ENCODE results near the gene NTSR2. TPM values are rescaled to one million over a fixed set of nuclear protein-coding genes. Genes with fewer than 3 reads are reported as not detected.

NTSR2 gene
- total and polyA plus RNA-seq, 10 of the 15 experiments (the other 5 are each of a cell fraction or from before 2014, with no cell fraction given), result not detected

DNA sequence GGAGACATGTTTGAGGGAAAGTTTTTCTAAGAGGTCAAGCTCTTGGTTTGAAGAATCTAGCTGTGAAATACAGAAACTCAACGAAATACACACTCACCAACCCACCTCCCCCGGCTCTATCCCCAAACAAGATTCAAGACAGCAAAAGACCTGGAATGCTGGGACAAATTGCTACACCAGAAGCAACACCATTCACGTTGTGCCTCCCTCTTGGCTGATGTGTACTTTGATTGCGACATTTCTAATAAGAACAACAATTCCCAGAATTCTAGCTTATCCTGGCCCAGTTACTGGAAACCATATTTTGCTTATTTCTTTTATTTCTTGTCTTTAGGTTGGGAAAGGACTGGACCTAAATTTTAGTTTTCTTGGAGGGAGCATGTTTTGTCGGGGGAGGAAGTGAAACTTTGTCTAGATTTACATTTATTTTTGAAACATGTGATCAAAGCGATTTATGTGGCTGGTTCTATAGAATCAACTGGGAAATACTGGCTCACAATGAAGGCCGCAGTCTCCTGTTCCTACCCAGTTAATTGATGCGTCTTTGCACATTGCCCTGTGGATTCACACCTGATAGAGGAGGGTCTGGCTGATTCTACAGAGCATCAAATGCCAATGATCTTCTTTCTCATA, 46.8 kb upstream of the NTSR2 start:
- no TSS peak for BruUV-seq (replicated peaks)
- no peaks in the 10 kb centered on the region for H3K79me2 ChIP-seq (ENCODE audit: control insufficient read depth, insufficient read depth, low read length)
- DNase-seq (ENCODE audit: low read depth, low spot score), result no peak
- SMC1A ChIA-PET (ENCODE audit: uncharacterized antibody, unreplicated experiment), result no interaction called here
- no peak overlapping the region for H3K9ac ChIP-seq (ENCODE audit: control insufficient read depth, insufficient read depth, low read length)
- H3K27me3 ChIP-seq (replicated peaks in 1 of 2; ENCODE audit: control insufficient read depth in 2 of 2, insufficient read depth in 2 of 2, low read length in 1 of 2), result peaks cover 2 to 5% of the 10 kb centered on the region in 2 experiments; a peak in 2 of 4 replicates
- POLR2A ChIA-PET, result no interaction called here
- no peaks in the 10 kb centered on the region for H4K20me1 ChIP-seq (ENCODE audit: control insufficient read depth, insufficient read depth)
- no peak overlapping the region for H3K27ac ChIP-seq (ENCODE audit: control insufficient read depth, insufficient read depth)
- H3K4me2 ChIP-seq (ENCODE audit: control insufficient read depth, insufficient read depth), result no peak overlapping the region
- peak; percentile 33; the same call in 2 of the 3 replicates for ATAC-seq
- in situ Hi-C loops (cut with MboI), result no loop called here
- H3K4me1 ChIP-seq (ENCODE audit: control insufficient read depth, insufficient read depth, low read length), result no peaks in the 10 kb centered on the region
- no peaks in the 10 kb centered on the region for H3K36me3 ChIP-seq (ENCODE audit: control insufficient read depth in 2 of 2, insufficient read depth in 2 of 2, low read length in 1 of 2)
- CTCF ChIA-PET, result interaction anchor here (1.5 kb wide), 1 partner anchor 28 kb away, joined by 3 read pairs; no protein-coding TSS in a partner anchor
- TF ChIP-seq SPI1 (IDR thresholded peaks at IDR 0.05; ENCODE audit: borderline replicate concordance, insufficient read depth, low read depth, low read length), result peak; percentile 86
- no peak for TF ChIP-seq SREBF2 (IDR thresholded peaks at IDR 0.05; ENCODE audit: low read length)
- RAD21 ChIA-PET (ENCODE audit: unreplicated experiment), result no interaction called here
- 31% methylated on average over 8 of the region's 8 CpGs for WGBS (ENCODE audit: insufficient coverage, insufficient replicate concordance, low lambda C conversion rate, missing lambda C conversion rate)
- H2AFZ ChIP-seq (ENCODE audit: control insufficient read depth, low read depth, low read length), result no peak overlapping the region
- H3K4me3 ChIP-seq, result no peak overlapping the region
- H3K9me3 ChIP-seq (replicated peaks; ENCODE audit: control insufficient read depth, insufficient read depth, low read length), result no peaks in the 10 kb centered on the region
- FAIRE-seq, result peak; percentile 70
- intact Hi-C loops (cut with micrococcal nuclease; ENCODE audit: unreplicated experiment), result no loop called here

GRCh38 chr2:11715987-11716652, 46.1 kb upstream of the NTSR2 start:
- CTCF ChIA-PET, result interaction anchor here (1.2 to 1.4 kb wide), 2 partner anchors 23 to 69 kb away, joined by 3 to 5 read pairs; no protein-coding TSS in a partner anchor

More at GRCh38 chr2:11715987-11716652, 46.1 kb upstream of the NTSR2 start:
- Histone ChIP-seq H3K9me3 (replicated peaks; ENCODE audit: control insufficient read depth, insufficient read depth, low read length) (no peaks in the 10 kb centered on the region), H3K27ac (ENCODE audit: control insufficient read depth, insufficient read depth) (no peak overlapping the region), H3K9ac (ENCODE audit: control insufficient read depth, insufficient read depth, low read length) (no peak overlapping the region), H3K4me3 (no peak overlapping the region), H2AFZ (ENCODE audit: control insufficient read depth, low read depth, low read length) (no peak overlapping the region), H3K4me1 (ENCODE audit: control insufficient read depth, insufficient read depth, low read length) (no peaks in the 10 kb centered on the region), H3K36me3 (ENCODE audit: control insufficient read depth in 2 of 2, insufficient read depth in 2 of 2, low read length in 1 of 2) (no peaks in the 10 kb centered on the region), H3K27me3 (replicated peaks in 1 of 2; ENCODE audit: control insufficient read depth in 2 of 2, insufficient read depth in 2 of 2, low read length in 1 of 2) (peaks cover 2 to 5% of the 10 kb centered on the region in 2 experiments; a peak in 2 of 4 replicates), H3K4me2 (ENCODE audit: control insufficient read depth, insufficient read depth) (no peak overlapping the region), H4K20me1 (ENCODE audit: control insufficient read depth, insufficient read depth) (no peaks in the 10 kb centered on the region), H3K79me2 (ENCODE audit: control insufficient read depth, insufficient read depth, low read length) (no peaks in the 10 kb centered on the region)
- TF ChIP-seq EGR1 (IDR thresholded peaks at IDR 0.05; ENCODE audit: borderline replicate concordance in 1 of 2, low read depth in 2 of 2, low read length in 2 of 2) (no peak), CTCF (IDR thresholded peaks at IDR 0.05 in 2 of 3, conservative IDR thresholded peaks at IDR 0.05 in 1 of 3; ENCODE audit: control insufficient read depth in 2 of 3, extremely low read depth in 1 of 3, insufficient read depth in 1 of 3, low read depth in 3 of 3, low read length in 3 of 3) (no peak), RCOR1 (conservative IDR thresholded peaks at IDR 0.05; ENCODE audit: low read depth, low read length) (no peak), POLR2A (IDR thresholded peaks at IDR 0.05; ENCODE audit: low read depth, low read length) (no peak), YBX1 (IDR thresholded peaks at IDR 0.05) (no peak), RUNX3 (IDR thresholded peaks at IDR 0.05; ENCODE audit: low read length) (no peak), ZNF274 (IDR thresholded peaks at IDR 0.05; ENCODE audit: insufficient read depth, insufficient read length) (no peak), CEBPB (IDR thresholded peaks at IDR 0.05; ENCODE audit: borderline replicate concordance in 1 of 2, low read depth in 2 of 2, low read length in 2 of 2) (no peak)
- ChIA-PET RAD21 (ENCODE audit: unreplicated experiment) (no interaction called here), POLR2A (no interaction called here), SMC1A (ENCODE audit: uncharacterized antibody, unreplicated experiment) (no interaction called here)
- WGBS (ENCODE audit: insufficient coverage, insufficient replicate concordance, low lambda C conversion rate, missing lambda C conversion rate), result 61% methylated on average over 12 of the region's 12 CpGs
- intact Hi-C loops (cut with micrococcal nuclease; ENCODE audit: unreplicated experiment), result no loop called here
- FAIRE-seq, result no peak
- no TSS peak for BruUV-seq (replicated peaks)
- DNase-seq (ENCODE audit: low read depth, low spot score), result no peak
- in situ Hi-C loops (cut with MboI), result no loop called here
- ATAC-seq, result no peak
